ENCODE results near the gene VCAM1.
A peak's percentile ranks its signal among the peaks of the same experiment; 100 is the strongest.

The VCAM1 gene

GRCh38 chr1:100736324-100736723 is 16.8 kb downstream of the VCAM1 start:
- peak; percentile 61 for DNase-seq (ENCODE audit: low read depth)
- no peak for TF ChIP-seq CTCF (conservative IDR thresholded peaks at IDR 0.05; ENCODE audit: low read depth, low read length)
- no peak overlapping the region for H3K4me3 ChIP-seq (ENCODE audit: low read depth, low read length)

- TF ChIP-seq CTCF (conservative IDR thresholded peaks at IDR 0.05; ENCODE audit: low read depth, low read length): no peak
- peak; percentile 77 for DNase-seq (ENCODE audit: low read depth)
Measured at GRCh38 chr1:100736746-100737145, 17.2 kb downstream of the VCAM1 start.

GRCh38 chr1:100746542-100746932 is 27.0 kb downstream of the VCAM1 start:
- H3K4me3 ChIP-seq (ENCODE audit: low read depth, low read length): no peak overlapping the region
- no peak for DNase-seq (ENCODE audit: low read depth)
- TF ChIP-seq CTCF (conservative IDR thresholded peaks at IDR 0.05; ENCODE audit: low read depth, low read length): no peak

More at GRCh38 chr1:100736746-100737145, 17.2 kb downstream of the VCAM1 start:
- H3K4me3 ChIP-seq (ENCODE audit: low read depth, low read length): no peak overlapping the region

GRCh38 chr1:100747771-100748170 is 28.2 kb downstream of the VCAM1 start:
- no peak overlapping the region for H3K4me3 ChIP-seq (ENCODE audit: low read depth, low read length)
- TF ChIP-seq CTCF (conservative IDR thresholded peaks at IDR 0.05; ENCODE audit: low read depth, low read length): no peak
- DNase-seq (ENCODE audit: low read depth): no peak

GRCh38 chr1:100750005-100750885 is 30.7 kb downstream of the VCAM1 start:
- no peak for DNase-seq (ENCODE audit: low read depth)
- no peak for TF ChIP-seq CTCF (conservative IDR thresholded peaks at IDR 0.05; ENCODE audit: low read depth, low read length)
- no peak overlapping the region for H3K4me3 ChIP-seq (ENCODE audit: low read depth, low read length)

- DNase-seq (ENCODE audit: low read depth): no peak
- H3K4me3 ChIP-seq (ENCODE audit: low read depth, low read length): no peak overlapping the region
- no peak for TF ChIP-seq CTCF (conservative IDR thresholded peaks at IDR 0.05; ENCODE audit: low read depth, low read length)
Measured at GRCh38 chr1:100752791-100753190, 33.2 kb downstream of the VCAM1 start.

GRCh38 chr1:100757946-100758345 is 38.4 kb downstream of the VCAM1 start:
- H3K4me3 ChIP-seq (ENCODE audit: low read depth, low read length): no peak overlapping the region
- DNase-seq (ENCODE audit: low read depth): no peak
- TF ChIP-seq CTCF (conservative IDR thresholded peaks at IDR 0.05; ENCODE audit: low read depth, low read length): no peak
